OCI-LY1 (cell line): Measurements from ENCODE around the gene TEX55.
"Not testable (repeated sequence)": the region's sequence is repeated elsewhere in the genome, so short reads cannot be mapped to it uniquely, and the experiment has no call there.

Source experiments
- H2AFZ ChIP-seq: fragments of 200-600 bp; sonication (generic), shearing (Covaris generic); 2 replicates; pipeline ENCODE4 v1.6.0; 2014; ENCODE audit warnings: antibody characterized with exemption, mild to moderate bottlenecking, low read length
- H3F3A ChIP-seq: fragments of 200-600 bp; sonication (generic), shearing (Covaris generic); 2 replicates; pipeline ENCODE4 v1.6.0; 2014; ENCODE audit warnings: mild to moderate bottlenecking, antibody characterized with exemption, low read length, moderate library complexity; ENCODE audit not compliant: insufficient read depth
- H3K27ac ChIP-seq: fragments of 200-600 bp; sonication (generic); 2 replicates; pipeline ENCODE4 v1.5.1; 2014; ENCODE audit warnings: low read length, mixed run types, mild to moderate bottlenecking, low read depth; ENCODE audit not compliant: poor library complexity, severe bottlenecking
- H3K27me3 ChIP-seq: fragments of 200-600 bp; sonication (generic); 2 replicates; pipeline ENCODE4 v1.6.0; 2014; ENCODE audit warnings: antibody characterized with exemption, mild to moderate bottlenecking, low read length, moderate library complexity; ENCODE audit not compliant: insufficient read depth
- H3K36me3 ChIP-seq: fragments of 200-600 bp; sonication (generic); 2 replicates; pipeline ENCODE4 v1.6.1; 2014; ENCODE audit warnings: mild to moderate bottlenecking, antibody characterized with exemption, low read length, moderate library complexity, mixed read lengths; ENCODE audit not compliant: insufficient read depth
- H3K4me1 ChIP-seq: fragments of 200-600 bp; sonication (generic); 2 replicates; pipeline ENCODE4 v1.5.1; 2014; ENCODE audit warnings: mild to moderate bottlenecking, low read length, moderate library complexity; ENCODE audit not compliant: insufficient read depth, severe bottlenecking
- H3K4me2 ChIP-seq: fragments of 200-600 bp; sonication (generic), shearing (Covaris generic); 2 replicates; pipeline ENCODE4 v1.6.1; 2014; ENCODE audit warnings: low read length
- H3K4me3 ChIP-seq: fragments of 200-600 bp; sonication (generic); 2 replicates; pipeline ENCODE4 v1.5.1; 2014; ENCODE audit warnings: low read length, low read depth, mild to moderate bottlenecking, mixed read lengths; ENCODE audit not compliant: poor library complexity, severe bottlenecking
- H3K79me2 ChIP-seq: fragments of 200-600 bp; shearing (Covaris generic); 2 replicates; pipeline ENCODE4 v1.6.1; 2016; ENCODE audit warnings: mixed run types, low read length, mixed read lengths; ENCODE audit not compliant: insufficient read depth
- H3K9ac ChIP-seq: fragments of 200-600 bp; sonication (generic), shearing (Covaris generic); 2 replicates; pipeline ENCODE4 v1.6.1; 2014; ENCODE audit warnings: mild to moderate bottlenecking, low read length, mixed read lengths
- H3K9me2 ChIP-seq: fragments of 200-600 bp; sonication (generic), shearing (Covaris generic); 2 replicates; pipeline ENCODE4 v1.6.1; 2014; ENCODE audit warnings: low read depth, mild to moderate bottlenecking, low read length, mixed read lengths
- H3K9me3 ChIP-seq: fragments of 200-600 bp; shearing (Covaris generic); 2 replicates; pipeline ENCODE4 v1.6.1; 2014; ENCODE audit warnings: low read length, mixed read lengths
- H4K20me1 ChIP-seq: fragments of 200-600 bp; sonication (generic), shearing (Covaris generic); 2 replicates; pipeline ENCODE4 v1.6.0; 2016; ENCODE audit warnings: mild to moderate bottlenecking, low read length; ENCODE audit not compliant: insufficient read depth
- CTCF ChIP-seq: fragments of 200-600 bp; sonication (generic), shearing (Covaris generic); IDR thresholded peaks from 2 replicates; pipeline ENCODE4 v1.5.1; 2017; ENCODE audit warnings: mild to moderate bottlenecking, antibody characterized with exemption, low read length, moderate library complexity, mixed read lengths
- EZH2 ChIP-seq: fragments of 200-600 bp; sonication (generic), shearing (Covaris generic); IDR thresholded peaks from 2 replicates; pipeline ENCODE4 v1.8.0; 2017; ENCODE audit warnings: borderline replicate concordance, mixed run types, mild to moderate bottlenecking, antibody characterized with exemption, low read length, moderate library complexity, mixed read lengths

Gene TEX55

GRCh38 chr3:119139360-119139759, 6.6 kb upstream of the TEX55 start:
- H3F3A ChIP-seq, H3K4me3 ChIP-seq, H3K9ac ChIP-seq, H3K36me3 ChIP-seq, H3K4me1 ChIP-seq, H3K9me3 ChIP-seq, H3K27ac ChIP-seq, H4K20me1 ChIP-seq, H3K27me3 ChIP-seq, H3K4me2 ChIP-seq, H3K79me2 ChIP-seq, H2AFZ ChIP-seq, H3K9me2 ChIP-seq: not testable (repeated sequence)

GRCh38 chr3:119140466-119140865, 5.5 kb upstream of the TEX55 start:
- Histone ChIP-seq H4K20me1 (no peaks in the 10 kb centered on the region), H3K9me2 (no peaks in the 10 kb centered on the region), H3F3A (no peaks in the 10 kb centered on the region), H3K27ac (no peak overlapping the region), H3K4me1 (no peaks in the 10 kb centered on the region), H3K4me2 (no peak overlapping the region), H2AFZ (no peak overlapping the region), H3K27me3 (no peaks in the 10 kb centered on the region), H3K36me3 (no peaks in the 10 kb centered on the region), H3K79me2 (no peaks in the 10 kb centered on the region), H3K9ac (no peak overlapping the region), H3K4me3 (no peak overlapping the region), H3K9me3 (no peaks in the 10 kb centered on the region)
- TF ChIP-seq CTCF (no peak), EZH2 (no peak)

GRCh38 chr3:119145128-119145499, 851 bp upstream of the TEX55 start:
- no peak overlapping the region for H2AFZ ChIP-seq
- H3K79me2 ChIP-seq: no peaks in the 10 kb centered on the region
- H3F3A ChIP-seq: no peaks in the 10 kb centered on the region
- H3K9me3 ChIP-seq: no peaks in the 10 kb centered on the region
- TF ChIP-seq CTCF (no peak), EZH2 (no peak)
- no peak overlapping the region for H3K4me2 ChIP-seq
- H3K36me3 ChIP-seq: no peaks in the 10 kb centered on the region
- no peaks in the 10 kb centered on the region for H3K4me1 ChIP-seq
- H3K27me3 ChIP-seq: no peaks in the 10 kb centered on the region
- H3K27ac ChIP-seq: no peak overlapping the region
- no peak overlapping the region for H3K9ac ChIP-seq
- H4K20me1 ChIP-seq: no peaks in the 10 kb centered on the region
- H3K9me2 ChIP-seq: no peaks in the 10 kb centered on the region
- no peak overlapping the region for H3K4me3 ChIP-seq

- H2AFZ ChIP-seq: no peak overlapping the region
- TF ChIP-seq EZH2 (no peak), CTCF (no peak)
- no peaks in the 10 kb centered on the region for H3K4me1 ChIP-seq
- H3K79me2 ChIP-seq: no peaks in the 10 kb centered on the region
- H3K27ac ChIP-seq: no peak overlapping the region
- H3K36me3 ChIP-seq: no peaks in the 10 kb centered on the region
- no peak overlapping the region for H3K9ac ChIP-seq
- H3K27me3 ChIP-seq: no peaks in the 10 kb centered on the region
- no peaks in the 10 kb centered on the region for H4K20me1 ChIP-seq
- H3K9me2 ChIP-seq: no peaks in the 10 kb centered on the region
- no peaks in the 10 kb centered on the region for H3K9me3 ChIP-seq
- H3K4me3 ChIP-seq: no peak overlapping the region
- H3K4me2 ChIP-seq: no peak overlapping the region
- no peaks in the 10 kb centered on the region for H3F3A ChIP-seq
These were observed 812 bp downstream of the TEX55 start for GRCh38 chr3:119146578-119147375.
